ENCODE data around the gene DDT. TPM values are rescaled to one million over a fixed set of nuclear protein-coding genes. Genes with fewer than 3 reads are reported as not detected.
A peak's percentile ranks its signal among the peaks of the same experiment; 100 is the strongest.
"Not testable (repeated sequence)": the region's sequence is repeated elsewhere in the genome, so short reads cannot be mapped to it uniquely, and the experiment has no call there.

Gene DDT
- total RNA-seq, 2 donors from 2014 or later: 122 to 125 TPM

GRCh38 chr22:23956301-23956900 is 17.8 kb downstream of the DDT start:
- DNase-seq: peak; percentile 71
- ATAC-seq: peak; percentile 75 to 79
- intact Hi-C loops (cut with DNase I): loop anchor here in 1 of 2 donors (10.0 kb wide), 1 partner anchor 412 kb away; no protein-coding TSS in a partner anchor

DNA sequence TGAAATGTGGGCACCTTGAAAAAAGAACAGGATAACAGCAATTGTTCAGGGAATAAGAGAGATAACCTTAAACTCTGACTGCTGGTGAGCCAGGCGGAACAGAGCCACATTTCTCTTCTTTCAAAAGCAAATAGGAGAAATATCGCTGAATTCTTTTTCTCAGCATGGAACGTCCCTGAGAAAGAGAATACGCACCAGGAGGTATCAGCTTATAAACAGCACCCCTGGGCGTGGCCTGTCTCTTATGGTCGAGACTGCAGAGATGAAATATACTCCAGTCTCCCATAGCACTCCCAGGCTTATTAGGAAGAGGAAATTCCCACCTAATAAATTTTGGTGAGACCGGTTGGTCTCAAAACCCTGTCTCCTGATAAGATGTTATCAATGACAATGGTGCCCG is 18.4 kb downstream of the DDT start:
- not testable (repeated sequence) for ATAC-seq, DNase-seq
- intact Hi-C loops (cut with DNase I): loop anchor here in 1 of 2 donors (10.0 kb wide), 1 partner anchor 411 kb away; no protein-coding TSS in a partner anchor

DNA sequence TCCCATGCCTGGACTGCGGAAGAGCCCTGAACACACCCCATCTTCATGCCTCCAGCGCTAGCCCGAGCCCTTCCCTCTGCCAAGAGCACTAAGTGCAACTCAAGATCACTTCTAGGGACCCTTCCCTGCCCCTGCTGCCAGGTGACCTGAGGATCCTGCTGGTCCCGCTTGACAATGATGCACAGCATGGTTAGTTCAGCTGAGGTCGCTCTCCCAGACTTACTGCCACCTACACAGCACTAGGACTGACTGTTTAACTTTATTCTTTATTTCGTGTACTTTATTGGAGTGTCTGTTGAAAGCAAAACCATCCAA is 19.3 kb downstream of the DDT start:
- not testable (repeated sequence) for ATAC-seq
- intact Hi-C loops (cut with DNase I): loop anchor here in 1 of 2 donors (5.0 to 10.0 kb wide), 2 partner anchors 42 to 410 kb away; no protein-coding TSS in a partner anchor

GRCh38 chr22:23954193-23954990 is 19.8 kb downstream of the DDT start:
- intact Hi-C loops (cut with DNase I): loop anchor here in 1 of 2 donors (5.0 to 10.0 kb wide), 2 partner anchors 43 to 410 kb away; no protein-coding TSS in a partner anchor
- DNase-seq, ATAC-seq: not testable (repeated sequence)

More for the DNA sequence above, 19.3 kb downstream of the DDT start:
- DNase-seq: not testable (repeated sequence)

- DNase-seq, ATAC-seq: not testable (repeated sequence)
- intact Hi-C loops (cut with DNase I): loop anchor here in 1 of 2 donors (5.0 to 10.0 kb wide), 2 partner anchors 44 to 409 kb away; no protein-coding TSS in a partner anchor
These were observed 20.8 kb downstream of the DDT start for GRCh38 chr22:23953485-23953884.

GRCh38 chr22:23952794-23953405 is 21.3 kb downstream of the DDT start:
- not testable (repeated sequence) for DNase-seq, ATAC-seq
- intact Hi-C loops (cut with DNase I): loop anchor here in 1 of 2 donors (5.0 to 10.0 kb wide), 2 partner anchors 44 to 408 kb away; no protein-coding TSS in a partner anchor

DNA sequence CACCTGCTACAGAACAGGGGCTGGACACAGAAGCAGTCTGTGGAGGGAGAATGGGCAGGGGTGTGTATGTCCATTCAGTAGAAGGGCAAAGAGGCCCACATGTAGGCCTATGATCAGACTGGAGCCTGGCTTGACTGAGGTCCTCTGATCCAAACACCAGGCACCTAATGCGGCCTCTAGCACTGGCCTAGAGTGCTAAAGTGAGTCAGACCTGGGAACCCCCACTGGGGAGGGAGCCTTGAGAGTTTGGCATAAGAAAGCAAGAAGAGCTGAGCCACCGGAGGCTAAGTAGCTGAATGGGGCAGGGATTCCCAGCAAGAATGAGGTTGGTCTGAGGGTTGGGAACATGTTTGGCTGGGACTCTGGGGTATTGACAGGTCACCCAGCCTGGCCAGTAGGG is 22.9 kb downstream of the DDT start:
- not testable (repeated sequence) for ATAC-seq, DNase-seq
- intact Hi-C loops (cut with DNase I): loop anchor here in 1 of 2 donors (5.0 to 10.0 kb wide), 2 partner anchors 46 to 407 kb away; no protein-coding TSS in a partner anchor

GRCh38 chr22:23949764-23950163 is 24.5 kb downstream of the DDT start:
- intact Hi-C loops (cut with DNase I): loop anchor here in 1 of 2 donors (5.0 to 10.0 kb wide), 2 partner anchors 48 to 405 kb away; no protein-coding TSS in a partner anchor
- ATAC-seq, DNase-seq: not testable (repeated sequence)

- ATAC-seq: not testable (repeated sequence)
These were observed 26.9 kb downstream of the DDT start for GRCh38 chr22:23947391-23947790.

GRCh38 chr22:23940166-23940565 is 34.1 kb downstream of the DDT start:
- DNase-seq; ATAC-seq; intact Hi-C loops (cut with DNase I): not testable (repeated sequence)

More at GRCh38 chr22:23947391-23947790, 26.9 kb downstream of the DDT start:
- DNase-seq; intact Hi-C loops (cut with DNase I): not testable (repeated sequence)

DNA sequence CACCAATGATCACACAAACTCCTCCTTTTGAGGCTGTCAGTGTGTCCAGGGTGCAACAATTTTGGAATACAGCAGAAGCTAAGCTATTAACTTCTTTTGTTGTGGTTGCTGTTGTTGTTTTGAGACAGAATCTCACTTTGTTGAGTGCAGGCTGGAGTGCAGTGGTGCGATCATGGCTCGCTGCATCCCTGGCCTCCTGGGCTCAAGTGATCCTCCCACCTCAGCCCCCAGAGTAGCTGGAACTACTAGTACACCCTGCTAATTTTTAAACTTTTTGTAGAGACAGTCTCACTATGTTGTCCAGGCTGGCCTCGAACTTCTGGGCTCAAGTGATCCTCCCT is 35.3 kb downstream of the DDT start:
- intact Hi-C loops (cut with DNase I): loop anchor here in 1 of 2 donors (10.0 kb wide), 1 partner anchor 64 kb away; no protein-coding TSS in a partner anchor
- ATAC-seq: no peak
- DNase-seq: no peak

- DNase-seq: no peak
- no peak for ATAC-seq
- intact Hi-C loops (cut with DNase I): loop anchor here in 1 of 2 donors (10.0 kb wide), 1 partner anchor 64 kb away; no protein-coding TSS in a partner anchor
These were observed 35.8 kb downstream of the DDT start for GRCh38 chr22:23938328-23939016.

GRCh38 chr22:23926561-23926960 is 47.7 kb downstream of the DDT start:
- DNase-seq: no peak
- intact Hi-C loops (cut with DNase I): loop anchor here in 1 of 2 donors (5.0 kb wide), 1 partner anchor 46 kb away; the partner anchor contains the start of gene DDT

GRCh38 chr22:23925020-23925606 is 49.1 kb downstream of the DDT start:
- ATAC-seq (no peak), DNase-seq (no peak)
- intact Hi-C loops (cut with DNase I): loop anchor here in 1 of 2 donors (5.0 kb wide), 1 partner anchor 47 kb away; the partner anchor contains the start of gene DDT

More at GRCh38 chr22:23926561-23926960, 47.7 kb downstream of the DDT start:
- no peak for ATAC-seq

DNA sequence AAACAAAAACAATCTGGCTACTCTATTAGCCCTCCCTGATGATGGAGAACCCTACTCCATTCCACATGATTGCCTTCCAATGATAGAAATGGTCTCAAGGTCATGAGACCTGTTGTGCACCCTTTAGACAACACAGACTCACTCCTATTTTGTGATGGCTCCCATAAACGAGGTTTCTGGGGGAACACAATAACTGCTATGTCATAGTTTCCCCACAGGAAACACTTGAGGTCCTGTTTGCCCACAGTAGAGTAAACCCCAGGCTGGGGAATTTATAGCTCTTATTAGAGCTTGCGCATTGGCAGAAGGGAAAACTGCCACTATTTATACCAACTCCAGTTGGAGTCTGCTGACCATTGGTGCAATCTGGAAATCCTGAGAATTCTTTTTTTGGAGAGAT is 51.3 kb downstream of the DDT start:
- intact Hi-C loops (cut with DNase I): no loop called here
- DNase-seq (no peak), ATAC-seq (no peak)

DNA sequence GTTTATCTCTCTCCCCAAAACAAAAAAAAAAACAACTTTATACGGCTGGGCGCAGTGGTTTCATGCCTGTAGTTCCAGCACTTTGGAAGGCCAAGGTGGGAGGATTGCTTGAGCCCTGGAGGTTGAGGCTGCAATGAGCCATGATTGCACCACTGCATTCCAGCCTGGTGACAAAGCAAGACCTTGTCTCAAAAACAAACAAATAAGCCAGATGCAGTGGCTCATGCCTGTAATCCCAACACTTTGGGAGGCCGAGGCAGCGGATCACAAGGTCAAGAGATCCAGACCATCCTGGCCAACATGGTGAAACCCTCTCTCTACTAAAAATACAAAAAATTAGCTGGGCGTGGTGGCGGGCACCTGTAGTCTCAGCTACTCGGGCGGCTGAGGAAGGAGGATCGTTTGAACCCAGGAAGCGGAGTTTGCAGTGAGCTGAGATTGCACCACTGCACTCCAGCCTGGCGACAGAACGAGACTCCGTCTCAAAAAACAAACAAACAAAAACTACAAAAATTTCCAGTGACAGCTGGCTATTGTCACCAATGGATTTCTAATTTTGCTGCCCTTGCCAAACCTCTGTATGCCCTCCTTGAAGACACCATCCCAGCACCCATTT is 52.5 kb downstream of the DDT start:
- ATAC-seq; DNase-seq; intact Hi-C loops (cut with DNase I): not testable (repeated sequence)
